ENCODE results near the gene CMPK1. TPM values are rescaled to one million over a fixed set of nuclear protein-coding genes. Genes with fewer than 3 reads are reported as not detected.

The CMPK1 gene
- total and polyA plus RNA-seq, 2 of the 4 experiments (the other 2 are of a cell fraction) = 23.1 to 31.9 TPM

- no peak overlapping the region for H2AFZ ChIP-seq (replicated peaks; ENCODE audit: low read length, poor library complexity)
- no peak overlapping the region for H2BK5ac ChIP-seq (ENCODE audit: low read depth, low read length, poor library complexity, severe bottlenecking)
- no peak overlapping the region for H2AK5ac ChIP-seq (ENCODE audit: low read depth, low read length)
- H3K9ac ChIP-seq (ENCODE audit: low read depth, low read length) = no peak overlapping the region
- no TSS peak for BruUV-seq (replicated peaks)
- no peak overlapping the region for H3K14ac ChIP-seq (replicated peaks; ENCODE audit: low read depth, low read length)
- no peak overlapping the region for H4K8ac ChIP-seq (ENCODE audit: low read depth in 2 of 2, low read length in 2 of 2)
- no peak overlapping the region for H2BK20ac ChIP-seq (ENCODE audit: low read depth, low read length)
- no peaks in the 10 kb centered on the region for H4K20me1 ChIP-seq (ENCODE audit: insufficient read depth, low read length)
- no peak for ATAC-seq (ENCODE audit: low read depth)
- no peak overlapping the region for H2BK120ac ChIP-seq (ENCODE audit: low read depth, low read length)
- H3K4ac ChIP-seq (ENCODE audit: low read depth, low read length) = no peak overlapping the region
- POLR2A ChIA-PET (ENCODE audit: unreplicated experiment) = no interaction called here
- H2BK15ac ChIP-seq (ENCODE audit: low read depth, low read length) = no peak overlapping the region
- peaks cover 9 to 12% of the 10 kb centered on the region in 2 experiments; a peak in 3 of 4 replicates for H3K79me1 ChIP-seq (ENCODE audit: low read depth in 1 of 2, low read length in 2 of 2)
- no peak overlapping the region for H2AK9ac ChIP-seq (replicated peaks; ENCODE audit: low read depth, low read length, poor library complexity)
- dilution Hi-C loops (cut with HindIII; ENCODE audit: low sequenced_read_pairs, unreplicated experiment) (no loop called here), intact Hi-C loops (cut with micrococcal nuclease) (no loop called here), in situ Hi-C loops (cut with MboI; ENCODE audit: low sequenced_read_pairs) (no loop called here)
- no peaks in the 10 kb centered on the region for H3K9me1 ChIP-seq (ENCODE audit: insufficient read depth, low read length)
- no peak overlapping the region for H4K5ac ChIP-seq (ENCODE audit: low read depth, low read length)
- no peak overlapping the region for H3K4me2 ChIP-seq (ENCODE audit: low read depth, low read length)
- TF ChIP-seq RCOR1 (IDR thresholded peaks at IDR 0.05; ENCODE audit: insufficient replicate concordance, low read length) (no peak), USF2 (IDR thresholded peaks at IDR 0.05; ENCODE audit: low read depth, low read length) (no peak), CTCF (conservative IDR thresholded peaks at IDR 0.05; ENCODE audit: low read depth, low read length) (no peak), ELK1 (IDR thresholded peaks at IDR 0.05; ENCODE audit: borderline replicate concordance, low read depth, low read length) (no peak)
- H3K9me3 ChIP-seq (ENCODE audit: control insufficient read depth, insufficient read depth, low read length) = no peaks in the 10 kb centered on the region
- H3K27me3 ChIP-seq (ENCODE audit: control insufficient read depth, insufficient read depth, low read length) = no peaks in the 10 kb centered on the region
- H3K36me3 ChIP-seq (ENCODE audit: control insufficient read depth, insufficient read depth, low read length) = peaks cover 4% of the 10 kb centered on the region; the same call in 1 of the 2 replicates
- no peak overlapping the region for H3K4me3 ChIP-seq (ENCODE audit: insufficient read depth, low read depth, low read length)
- no peak overlapping the region for H3K18ac ChIP-seq (ENCODE audit: low read depth, low read length)
- H3K27ac ChIP-seq (ENCODE audit: insufficient read depth, low read length) = no peak overlapping the region
- H4K91ac ChIP-seq (ENCODE audit: insufficient read depth, low read depth, low read length) = no peak overlapping the region
- CTCF ChIA-PET = no interaction called here
- no peaks in the 10 kb centered on the region for H3K4me1 ChIP-seq (ENCODE audit: control insufficient read depth, insufficient read depth, low read length)
- DNase-seq = no peak
- no CpG with 5 or more reads among the region's 2 CpGs for WGBS, 2 experiments (ENCODE audit: extremely low coverage in 2 of 2, insufficient read length in 1 of 2)
- H3K23ac ChIP-seq (ENCODE audit: low read depth, low read length) = no peak overlapping the region
- H3K56ac ChIP-seq (ENCODE audit: extremely low read depth, insufficient read depth, low read length) = no peak overlapping the region
Measured at GRCh38 chr1:47302472-47302871, 31.1 kb upstream of the CMPK1 start.
